HG03159 (cell line): ENCODE measurements around the gene GNGT2.
"Not testable (repeated sequence)": the region's sequence is repeated elsewhere in the genome, so short reads cannot be mapped to it uniquely, and the experiment has no call there.

ENCODE experiments used
- ATAC-seq: cut with Tn5 transposase; IDR thresholded peaks from one replicate; pipeline ENCODE4 v1.9.1; 2021; ENCODE audit warnings: mild to moderate bottlenecking, moderate library complexity; ENCODE audit not compliant: unreplicated experiment

Gene GNGT2

GRCh38 chr17:49180998-49181635 is 29.3 kb downstream of the GNGT2 start:
- no peak for ATAC-seq

- ATAC-seq = no peak
Measured at GRCh38 chr17:49180303-49180702, 30.1 kb downstream of the GNGT2 start.

- ATAC-seq = not testable (repeated sequence)
Measured at GRCh38 chr17:49175978-49176377, 34.4 kb downstream of the GNGT2 start.

- not testable (repeated sequence) for ATAC-seq
Measured at GRCh38 chr17:49170711-49171110, 39.7 kb downstream of the GNGT2 start.

GRCh38 chr17:49170216-49170615 is 40.2 kb downstream of the GNGT2 start:
- ATAC-seq = no peak

- no peak for ATAC-seq
Measured at GRCh38 chr17:49168706-49169105, 41.7 kb downstream of the GNGT2 start.

- ATAC-seq = no peak
Measured at GRCh38 chr17:49165143-49165542, 45.2 kb downstream of the GNGT2 start.

- no peak for ATAC-seq
Measured at GRCh38 chr17:49162866-49163265, 47.5 kb downstream of the GNGT2 start.

GRCh38 chr17:49157784-49158183 is 52.6 kb downstream of the GNGT2 start:
- ATAC-seq = no peak

GRCh38 chr17:49156256-49156655 is 54.1 kb downstream of the GNGT2 start:
- ATAC-seq = no peak
